Heart right ventricle (tissue), 16 donors: ENCODE measurements around the gene SRI. TPM values are rescaled to one million over a fixed set of nuclear protein-coding genes. Genes with fewer than 3 reads are reported as not detected.
"Not testable (repeated sequence)": the region's sequence is repeated elsewhere in the genome, so short reads cannot be mapped to it uniquely, and the experiment has no call there.

Experiments
- ATAC-seq, 8 donors: fragments of 200-7000 bp; cut with Tn5 transposase; one replicate each; pipeline ENCODE4 v1.9.1; 2020; ENCODE audit warnings: mild to moderate bottlenecking in 8 of 8, moderate library complexity in 8 of 8, moderate number of reproducible peaks in 1 of 8
- DNase-seq, 2 donors: peaks; one replicate each; pipeline ENCODE4 v3.0.0-alpha.2; 2020
- H3K27ac ChIP-seq, 10 donors: fragments of 200-600 bp; sonication (generic) in 2 of 10; one replicate each; pipeline versions ENCODE4 v1.5.0 to v1.8.0; 2020 to 2022; ENCODE audit warnings: mild to moderate bottlenecking in 3 of 10
- H3K27me3 ChIP-seq, 7 donors: fragments of 200-600 bp; one replicate each; pipeline ENCODE4 v1.8.0; 2021 to 2022; ENCODE audit warnings: mild to moderate bottlenecking in 2 of 7
- H3K36me3 ChIP-seq, 9 donors: fragments of 200-600 bp; sonication (generic) in 1 of 9; one replicate each; pipeline versions ENCODE4 v1.5.0 to v1.8.0; 2020 to 2022; ENCODE audit warnings: mild to moderate bottlenecking in 2 of 9
- H3K4me1 ChIP-seq, 9 donors: fragments of 200-600 bp; sonication (generic) in 1 of 9; one replicate each; pipeline versions ENCODE4 v1.5.0 to v1.8.0; 2020 to 2022; ENCODE audit warnings: mild to moderate bottlenecking in 4 of 9
- H3K4me3 ChIP-seq, 10 donors: fragments of 200-600 bp; sonication (generic) in 2 of 10; one replicate each; pipeline versions ENCODE4 v1.5.0 to v1.8.0; 2020 to 2022; ENCODE audit warnings: mild to moderate bottlenecking in 7 of 10, moderate library complexity in 2 of 10
- H3K9me3 ChIP-seq, 11 donors: fragments of 200-600 bp in 10 of 11; sonication (generic) in 2 of 11; one replicate each; pipeline versions ENCODE4 v1.5.0 to v1.8.0; 2013 to 2022; ENCODE audit warnings: mild to moderate bottlenecking in 2 of 11, control low read depth in 1 of 11, moderate library complexity in 1 of 11
- CTCF ChIP-seq, 9 donors: fragments of 200-600 bp; sonication (generic) in 2 of 9; IDR thresholded peaks; one replicate each; pipeline versions ENCODE4 v1.5.0 to v1.8.0; 2021 to 2022; ENCODE audit warnings: antibody characterized with exemption in 9 of 9, mild to moderate bottlenecking in 5 of 9, moderate library complexity in 1 of 9
- WGBS, 2 donors: extraction: QIAGEN DNeasy Blood & Tissue Kit; methylation state at CpG; one replicate each; pipeline ENCODE4 v1.1.7; 2013; ENCODE audit warnings: inconsistent platforms in 1 of 2; 5-methylcytosine and 5-hydroxymethylcytosine counted together
- intact Hi-C, 10 donors: fragments of 100-400 bp; cut with DNase I; formaldehyde crosslinking; loops; one replicate each; pipeline versions ENCODE4 v1.11.1 to v1.14.2; 2022
- polyA plus RNA-seq, 2 donors: library from polyadenylated mRNA; stranded (reverse); fragments of 200-250 nt; gene quantifications; one replicate each; pipeline ENCODE4 v1.2.3, GENCODE V29; 2013
- total RNA-seq, 10 donors: library from RNA; stranded (reverse); fragmentation: NEBNext Ultra II Directional in 3 of 10; extraction: Animal tissue kit (Norgen Biotek cat#: 25700) in 3 of 10; gene quantifications; one replicate each; pipeline versions ENCODE4 v1.2.1 to v1.2.4, GENCODE V29; 2021 to 2023
- donor health status: Arrhythmogenic right ventricular cardiomyopathy.
- donor health status: ischemic (EF 13 %, LVEDD 7.1; RV severe dilation, severe dysfunction).
- donor health status: healthy with polysubstance abuse.
- donor health status: DM: no; HTN: yes; CAD: no.
- donor health status: DM: no; HTN: no; CAD: no.
- donor health status: ischemic (EF 25% LVEDD 6.9; RV normal size, moderate dysfunction).
- donor health status: ischemic (EF 25% LVEDD 5.7; RV mildly dilated, moderate dysfunction).
- donor health status: healthy.
- donor health status: DM: yes; HTN: yes; CAD: no.
- donor health status: Ischemic cardiomyopathy.
- donor health status: ischemic (EF 35%, LVEDD 5.7; RV mildly dilated, moderate dysfunction).
- donor health status: nonischemic (EF 11% LVEDD 7.7; RV severe dilation, severe dysfunction).
- donor health status: DM: yes; HTN: yes; CAD: no.
- donor health status: PGD.
- donor health status: ischemic (EF 29% LVEDD 5.4; RV normal size, mild dysfunction).
- donor health status: nonischemic (EF 23%, LVEDD 6.1; RV moderate dilation, normal function).

Gene SRI
- total and polyA plus RNA-seq, 12 donors: 28.7 to 82.4 (median 69.9) TPM

GRCh38 chr7:88267421-88267820 is 47.6 kb upstream of the SRI start:
- Histone ChIP-seq H3K4me3 (no peak overlapping the region), H3K36me3 (no peaks in the 10 kb centered on the region), H3K4me1 (peaks cover 0 to 35% (median 0%) of the 10 kb centered on the region in 9 donors), H3K9me3 (no peaks in the 10 kb centered on the region), H3K27me3 (no peaks in the 10 kb centered on the region), H3K27ac (no peak overlapping the region)
- TF ChIP-seq CTCF (IDR thresholded peaks at IDR 0.05): no peak
- no peak for ATAC-seq
- DNase-seq: no peak
- WGBS, 2 donors: 96 to 97% methylated on average over 4 of the region's 4 CpGs
- intact Hi-C loops: no loop called here

- WGBS, 2 donors: 53 to 59% methylated on average over 3 of the region's 3 CpGs
Observed at GRCh38 chr7:88264987-88265386, 45.1 kb upstream of the SRI start.

GRCh38 chr7:88262562-88262961 is 42.7 kb upstream of the SRI start:
- intact Hi-C loops: no loop called here
- Histone ChIP-seq H3K27me3 (no peaks in the 10 kb centered on the region), H3K27ac (no peak overlapping the region), H3K4me3 (no peak overlapping the region), H3K9me3 (peaks cover 0 to 7% (median 0%) of the 10 kb centered on the region in 11 donors), H3K36me3 (no peaks in the 10 kb centered on the region), H3K4me1 (peaks cover 0 to 14% (median 0%) of the 10 kb centered on the region in 9 donors)
- ATAC-seq: no peak
- no peak for DNase-seq
- TF ChIP-seq CTCF (IDR thresholded peaks at IDR 0.05): no peak
- 91 to 96% methylated on average over 4 of the region's 4 CpGs for WGBS, 2 donors

More at GRCh38 chr7:88264987-88265386, 45.1 kb upstream of the SRI start:
- DNase-seq, intact Hi-C loops, ATAC-seq, H3K36me3 ChIP-seq, H3K4me3 ChIP-seq, H3K27me3 ChIP-seq, H3K9me3 ChIP-seq: not testable (repeated sequence)
- Histone ChIP-seq H3K4me1 (peaks cover 0 to 35% (median 0%) of the 10 kb centered on the region in 9 donors), H3K27ac (peak overlapping the region in 1 of 10 donors; percentile 52)

GRCh38 chr7:88260719-88261118 is 40.9 kb upstream of the SRI start:
- Histone ChIP-seq H3K4me1 (peaks cover 0 to 13% (median 0%) of the 10 kb centered on the region in 9 donors), H3K27me3 (no peaks in the 10 kb centered on the region), H3K9me3 (peaks cover 0 to 7% (median 0%) of the 10 kb centered on the region in 11 donors), H3K4me3 (no peak overlapping the region), H3K27ac (no peak overlapping the region), H3K36me3 (no peaks in the 10 kb centered on the region)
- 85 to 88% methylated on average over 1 of the region's 1 CpG for WGBS, 2 donors
- DNase-seq (no peak), ATAC-seq (no peak)
- no peak for TF ChIP-seq CTCF (IDR thresholded peaks at IDR 0.05)
- intact Hi-C loops: no loop called here

- Histone ChIP-seq H3K27ac (no peak overlapping the region), H3K4me3 (no peak overlapping the region), H3K36me3 (no peaks in the 10 kb centered on the region), H3K27me3 (no peaks in the 10 kb centered on the region), H3K9me3 (peaks cover 0 to 13% (median 3%) of the 10 kb centered on the region in 11 donors), H3K4me1 (peaks cover 0 to 8% (median 0%) of the 10 kb centered on the region in 9 donors)
- WGBS, 2 donors: 69 to 74% methylated on average over 2 of the region's 2 CpGs
- intact Hi-C loops: no loop called here
- no peak for DNase-seq
- TF ChIP-seq CTCF (IDR thresholded peaks at IDR 0.05): no peak
- ATAC-seq: no peak
Observed at GRCh38 chr7:88259656-88260380, 40.0 kb upstream of the SRI start.

- intact Hi-C loops: not testable (repeated sequence)
Observed at GRCh38 chr7:88258296-88258695, 38.5 kb upstream of the SRI start.

More at GRCh38 chr7:88258296-88258695, 38.5 kb upstream of the SRI start:
- H3K9me3 ChIP-seq: peaks cover 0 to 28% (median 16%) of the 10 kb centered on the region in 11 donors
- ATAC-seq, H3K4me1 ChIP-seq, H3K4me3 ChIP-seq, H3K36me3 ChIP-seq, H3K27me3 ChIP-seq, H3K27ac ChIP-seq, DNase-seq: not testable (repeated sequence)
- 94 to 98% methylated on average over 1 of the region's 1 CpG for WGBS, 2 donors
